GM12878 (cell line): ENCODE results near the gene MTIF3. TPM values are rescaled to one million over a fixed set of nuclear protein-coding genes. Genes with fewer than 3 reads are reported as not detected.
A peak's percentile ranks its signal among the peaks of the same experiment; 100 is the strongest.

Experiments used
- ATAC-seq: fragments of 200-7000 bp; cut with Tn5 transposase; 3 replicates; pipeline ENCODE4 v1.9.1; 2020; ENCODE audit warnings: mild to moderate bottlenecking, moderate library complexity
- BruUV-seq: library from RNA; stranded (reverse); fragments of 400-500 nt; replicated peaks from 2 replicates; lab custom pipeline; 2021; lab: Mats Ljungman, UMichigan
- CTCF ChIA-PET: fragments of 300-600 bp; sonication (Branson Sonifier 250); formaldehyde crosslinking; extraction: SDS; loops from one replicate; lab custom pipeline; 2021; ENCODE audit warnings: inconsistent platforms; lab: Yijun Ruan, JAX
- POLR2A ChIA-PET: fragments of 350-600 bp; formaldehyde crosslinking; extraction: SDS; loops from one replicate; lab custom pipeline; 2021; ENCODE audit warnings: inconsistent platforms; lab: Charles Lee
- RAD21 ChIA-PET: fragments of 300-600 bp; sonication (Branson Sonifier 250); formaldehyde crosslinking; loops from one replicate; lab custom pipeline; 2023; ENCODE audit warnings: antibody characterized with exemption; ENCODE audit not compliant: unreplicated experiment; lab: Charles Lee
- SMC1A ChIA-PET: fragments of 300-600 bp; sonication (Branson Sonifier 250); formaldehyde crosslinking; loops from one replicate; lab custom pipeline; 2023; ENCODE audit not compliant: unreplicated experiment, uncharacterized antibody; lab: Charles Lee
- DNase-seq: peaks from one replicate; pipeline ENCODE4 v3.0.0-alpha.2; 2011; ENCODE audit warnings: low read depth, low spot score
- FAIRE-seq: peaks from 3 replicates; lab custom pipeline; 2011; peaks lifted over from hg19 to GRCh38; lab: Jason Lieb, UNC
- H2AFZ ChIP-seq: 2 replicates; pipeline ENCODE4 v1.6.0; 2011; ENCODE audit warnings: low read depth, low read length, control low read depth; ENCODE audit not compliant: control insufficient read depth
- H3K27ac ChIP-seq: 2 replicates; pipeline ENCODE4 v1.5.1; 2011; ENCODE audit warnings: control low read depth; ENCODE audit not compliant: control insufficient read depth, insufficient read depth
- H3K27me3 ChIP-seq, 2 experiments: replicated peaks in 1 of 2; 2 replicates each; pipeline versions ENCODE4 v1.6.0 to v1.6.1; 2011; ENCODE audit warnings: low read length in 1 of 2; ENCODE audit not compliant: control insufficient read depth in 2 of 2, insufficient read depth in 2 of 2
- H3K36me3 ChIP-seq, 2 experiments: 2 replicates each; pipeline ENCODE4 v1.5.1; 2011; ENCODE audit warnings: low read length in 1 of 2; ENCODE audit not compliant: control insufficient read depth in 2 of 2, insufficient read depth in 2 of 2
- H3K4me1 ChIP-seq: 2 replicates; pipeline ENCODE4 v1.6.1; 2011; ENCODE audit warnings: mild to moderate bottlenecking, low read length, moderate library complexity, mixed read lengths; ENCODE audit not compliant: control insufficient read depth, insufficient read depth
- H3K4me2 ChIP-seq: 2 replicates; pipeline ENCODE4 v1.6.0; 2011; ENCODE audit warnings: control low read depth; ENCODE audit not compliant: control insufficient read depth, insufficient read depth
- H3K4me3 ChIP-seq: fragments of 200-600 bp; sonication (generic); 2 replicates; pipeline ENCODE4 v1.5.1; 2016
- H3K79me2 ChIP-seq: 2 replicates; pipeline ENCODE4 v1.6.0; 2011; ENCODE audit warnings: low read length; ENCODE audit not compliant: control insufficient read depth, insufficient read depth
- H3K9ac ChIP-seq: 2 replicates; pipeline ENCODE4 v1.8.0; 2011; ENCODE audit warnings: low read length, control low read depth, mixed read lengths; ENCODE audit not compliant: control insufficient read depth, insufficient read depth
- H3K9me3 ChIP-seq: replicated peaks from 3 replicates; pipeline ENCODE4 v1.5.1; 2011; ENCODE audit warnings: mild to moderate bottlenecking, low read length; ENCODE audit not compliant: control insufficient read depth, insufficient read depth
- H4K20me1 ChIP-seq: 2 replicates; pipeline ENCODE4 v1.6.0; 2011; ENCODE audit not compliant: control insufficient read depth, insufficient read depth
- BCL11A ChIP-seq: IDR thresholded peaks from 2 replicates; pipeline ENCODE4 v1.6.1; 2011; ENCODE audit warnings: low read depth, low read length
- CBX5 ChIP-seq: sonication (generic); IDR thresholded peaks from 2 replicates; pipeline ENCODE4 v1.6.1; 2016; ENCODE audit warnings: low read depth, moderate library complexity, mild to moderate bottlenecking, inconsistent platforms
- CEBPB ChIP-seq, 2 experiments: fragments of 150-350 bp in 1 of 2; IDR thresholded peaks; 2 replicates each; pipeline ENCODE4 v1.6.1; 2012 to 2014; ENCODE audit warnings: low read depth in 2 of 2, low read length in 2 of 2, borderline replicate concordance in 1 of 2, inconsistent platforms in 1 of 2
- CEBPZ ChIP-seq: fragments of 150-350 bp; IDR thresholded peaks from 2 replicates; pipeline ENCODE4 v1.6.1; 2016; ENCODE audit warnings: low read depth, low read length
- E4F1 ChIP-seq: fragments of 450-650 bp; IDR thresholded peaks from 2 replicates; pipeline ENCODE4 v1.6.1; 2018; ENCODE audit warnings: borderline replicate concordance, mild to moderate bottlenecking; ENCODE audit not compliant: partially characterized antibody
- JUND ChIP-seq: IDR thresholded peaks from 2 replicates; pipeline ENCODE4 v1.6.1; 2012; ENCODE audit warnings: low read depth, mild to moderate bottlenecking, low read length, improper control_type of control experiment, moderate library complexity
- NFIC ChIP-seq: IDR thresholded peaks from 2 replicates; pipeline ENCODE4 v1.6.1; 2012; ENCODE audit warnings: low read depth, mild to moderate bottlenecking, inconsistent platforms, low read length, moderate library complexity
- NFYA ChIP-seq: IDR thresholded peaks from 2 replicates; pipeline ENCODE4 v1.6.1; 2011; ENCODE audit warnings: low read depth, mild to moderate bottlenecking, low read length, improper control_type of control experiment, borderline replicate concordance
- NRF1 ChIP-seq: conservative IDR thresholded peaks from 2 replicates; pipeline ENCODE4 v1.6.1; 2011; ENCODE audit warnings: mild to moderate bottlenecking, low read depth, low read length, improper control_type of control experiment
- POLR2AphosphoS5 ChIP-seq: IDR thresholded peaks from 2 replicates; pipeline ENCODE4 v1.6.1; 2011; ENCODE audit warnings: mild to moderate bottlenecking, low read length, inconsistent platforms
- RAD21 ChIP-seq: IDR thresholded peaks from 2 replicates; pipeline ENCODE4 v1.6.1; 2011; ENCODE audit warnings: mild to moderate bottlenecking, low read depth, low read length, moderate library complexity; ENCODE audit not compliant: insufficient read depth
- RCOR1 ChIP-seq: conservative IDR thresholded peaks from 2 replicates; pipeline ENCODE4 v1.6.1; 2012; ENCODE audit warnings: low read depth, low read length, improper control_type of control experiment
- RELA ChIP-seq: fragments of 450-650 bp; IDR thresholded peaks from 2 replicates; pipeline ENCODE4 v1.8.0; 2014; ENCODE audit warnings: borderline replicate concordance; ENCODE audit not compliant: partially characterized antibody
- WGBS: methylation state at CpG from one replicate; pipeline ENCODE4 v1.1.6; 2016; ENCODE audit warnings: low lambda C conversion rate; ENCODE audit not compliant: insufficient replicate concordance, insufficient coverage; ENCODE audit errors: missing lambda C conversion rate; 5-methylcytosine and 5-hydroxymethylcytosine counted together
- in situ Hi-C: fragments of 300-500 bp; cut with MboI; formaldehyde crosslinking; loops from 9 replicates; pipeline ENCODE4 v1.14.3; 2018; ENCODE audit warnings: mixed read lengths
- intact Hi-C: fragments of 100-400 bp; cut with micrococcal nuclease; formaldehyde crosslinking; loops from one replicate; pipeline ENCODE4 v1.14.2; 2022; ENCODE audit not compliant: unreplicated experiment
- polyA plus RNA-seq, 11 experiments: library from polyadenylated mRNA; depleted of rRNA in 4 of 11; unstranded in 6 of 11; stranded (reverse) in 5 of 11; fragments of >200 nt; fragmentation: Nextera tagmentation in 4 of 11; fragmentation: Illumina TruSeq in 1 of 11; extraction: Ambion mirVana in 4 of 11; extraction: Trizol in 1 of 11; gene quantifications; 1 replicate in 1 of 11; 2 replicates in 10 of 11; pipeline versions ENCODE4 v1.2.1 to v1.2.3, GENCODE V29; 2011 to 2016; ENCODE audit warnings: inconsistent platforms in 2 of 11, missing spikeins in 2 of 11, low read depth in 1 of 11
- total RNA-seq, 4 experiments: library from RNA; depleted of rRNA in 3 of 4; stranded (reverse); fragments of >200 nt in 3 of 4; fragmentation: Illumina TruSeq in 1 of 4; extraction: Trizol in 1 of 4; gene quantifications; 2 replicates each; pipeline versions ENCODE4 v1.2.1 to v1.2.3, GENCODE V29; 2013 to 2021
- TF ChIP-seq, protein P1 (sequence below): IDR thresholded peaks from 2 replicates; pipeline ENCODE4 v1.6.1; 2011; ENCODE audit warnings: borderline replicate concordance, low read depth, mild to moderate bottlenecking, moderate library complexity, mixed read lengths, low read length; ENCODE audit not compliant: insufficient read depth; ENCODE audit errors: extremely low read length

Gene MTIF3
- total and polyA plus RNA-seq, 10 of the 15 experiments (the other 5 are each of a cell fraction or from before 2014, with no cell fraction given), result 22.4 to 73.9 (median 49.7) TPM

DNA sequence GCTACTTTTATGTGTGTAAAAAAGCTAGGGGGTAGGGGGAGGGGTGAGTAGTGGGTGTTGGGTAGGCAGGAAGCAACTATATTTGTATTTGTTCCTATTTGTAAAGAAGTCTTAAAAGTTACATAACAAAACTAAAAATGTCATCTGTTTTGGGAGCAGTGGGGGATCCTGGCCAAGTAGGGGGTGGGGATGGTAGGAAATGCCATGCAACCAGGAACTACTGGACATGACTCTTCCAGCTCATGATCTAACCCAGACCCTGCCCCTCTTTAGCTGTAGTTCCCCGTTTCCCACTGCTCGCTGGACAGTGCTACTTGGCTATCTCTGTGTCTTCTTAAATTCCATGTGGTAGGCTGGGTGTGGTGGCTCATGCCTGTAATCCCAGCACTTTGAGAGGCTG lies 22.7 kb downstream of the MTIF3 start:
- H3K9me3 ChIP-seq, result no peaks in the 10 kb centered on the region
- in situ Hi-C loops, result no loop called here
- ChIA-PET CTCF (interaction anchor here (0.8 to 4.2 kb wide), 5 partner anchors 17 to 399 kb away, joined by 3 to 30 read pairs (median 4); partner anchors contain the start of gene MTIF3), SMC1A (interaction anchor here (0.8 to 6.3 kb wide), 6 partner anchors 9 to 59 kb away, joined by 3 to 41 read pairs (median 8); partner anchors contain the start of gene MTIF3), RAD21 (interaction anchor here (2.4 to 5.4 kb wide), 3 partner anchors 15 to 399 kb away, joined by 6 to 32 read pairs (median 11); partner anchors contain the start of gene MTIF3), POLR2A (interaction anchor here (1.0 to 1.4 kb wide), 2 partner anchors 20 to 22 kb away, joined by 3 to 4 read pairs; no protein-coding TSS in a partner anchor)
- peaks cover 12% of the 10 kb centered on the region for H3K4me1 ChIP-seq
- peaks cover 34% of the 10 kb centered on the region for H3K79me2 ChIP-seq
- BruUV-seq, result no TSS peak
- H2AFZ ChIP-seq, result no peak overlapping the region
- H3K36me3 ChIP-seq, result peaks cover 15 to 18% of the 10 kb centered on the region in 2 experiments
- H3K27me3 ChIP-seq, result no peaks in the 10 kb centered on the region
- no peak for ATAC-seq
- FAIRE-seq, result no peak
- 93% methylated on average over 2 of the region's 2 CpGs for WGBS
- no peak overlapping the region for H3K4me3 ChIP-seq
- DNase-seq, result no peak
- H3K9ac ChIP-seq, result no peak overlapping the region; the same call in 1 of the 2 replicates
- intact Hi-C loops, result loop anchor here (5.0 kb wide), 1 partner anchor 195 kb away; the partner anchor contains the start of genes LNX2 and POLR1D
- no peak overlapping the region; the same call in 1 of the 2 replicates for H3K27ac ChIP-seq
- peaks cover 8% of the 10 kb centered on the region for H4K20me1 ChIP-seq
- H3K4me2 ChIP-seq, result peak overlapping the region; percentile 96; the same call in 1 of the 2 replicates
- TF ChIP-seq JUND, result no peak
- TF ChIP-seq RAD21, result no peak
- TF ChIP-seq E4F1, result no peak
- no peak for TF ChIP-seq RCOR1
- TF ChIP-seq, protein P1, sequence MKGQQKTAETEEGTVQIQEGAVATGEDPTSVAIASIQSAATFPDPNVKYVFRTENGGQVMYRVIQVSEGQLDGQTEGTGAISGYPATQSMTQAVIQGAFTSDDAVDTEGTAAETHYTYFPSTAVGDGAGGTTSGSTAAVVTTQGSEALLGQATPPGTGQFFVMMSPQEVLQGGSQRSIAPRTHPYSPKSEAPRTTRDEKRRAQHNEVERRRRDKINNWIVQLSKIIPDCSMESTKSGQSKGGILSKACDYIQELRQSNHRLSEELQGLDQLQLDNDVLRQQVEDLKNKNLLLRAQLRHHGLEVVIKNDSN, result no peak
- no peak for TF ChIP-seq CEBPB (IDR thresholded peaks at IDR 0.05; ENCODE audit: borderline replicate concordance in 1 of 2, low read depth in 2 of 2, low read length in 2 of 2)
- TF ChIP-seq CBX5, result no peak
- TF ChIP-seq NFYA, result no peak
- no peak for TF ChIP-seq NRF1
- TF ChIP-seq CEBPZ, result no peak
- no peak for TF ChIP-seq BCL11A
- no peak for TF ChIP-seq NFIC
- TF ChIP-seq RELA, result no peak
- no peak for TF ChIP-seq POLR2AphosphoS5
